Activated CD8-positive, alpha-beta memory T cell treated with anti-CD3 and anti-CD28 coated beads, Interleukin-2, amount 50 U/mL, for 24 hours (primary cell): Measurements from ENCODE around the gene TSPEAR.
"Not testable (repeated sequence)": the region's sequence is repeated elsewhere in the genome, so short reads cannot be mapped to it uniquely, and the experiment has no call there.

ENCODE experiments used
- DNase-seq: peaks from one replicate; pipeline ENCODE4 v3.0.0-alpha.2; 2020; ENCODE audit errors: extremely low read depth

The TSPEAR gene

DNA sequence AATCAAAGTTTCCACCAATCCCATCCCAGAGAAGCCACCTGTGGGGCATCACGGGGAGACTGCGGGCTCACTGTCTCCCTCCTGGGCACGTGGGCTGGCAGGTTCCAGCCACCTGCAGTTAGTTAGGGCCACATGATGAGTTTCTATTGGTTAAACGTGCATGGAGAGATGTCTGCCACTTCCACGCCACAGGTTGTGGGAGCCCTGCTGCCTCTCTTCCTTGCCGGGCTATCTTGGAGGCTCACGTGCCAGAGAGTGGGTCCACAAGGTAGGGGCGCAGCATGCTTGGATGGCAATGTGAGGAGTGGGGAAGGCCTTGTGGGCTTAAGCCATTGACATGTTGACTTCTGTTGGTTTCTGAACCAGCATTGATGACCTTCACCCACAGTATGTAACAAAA is 107.5 kb downstream of the TSPEAR start:
- DNase-seq: no peak

DNA sequence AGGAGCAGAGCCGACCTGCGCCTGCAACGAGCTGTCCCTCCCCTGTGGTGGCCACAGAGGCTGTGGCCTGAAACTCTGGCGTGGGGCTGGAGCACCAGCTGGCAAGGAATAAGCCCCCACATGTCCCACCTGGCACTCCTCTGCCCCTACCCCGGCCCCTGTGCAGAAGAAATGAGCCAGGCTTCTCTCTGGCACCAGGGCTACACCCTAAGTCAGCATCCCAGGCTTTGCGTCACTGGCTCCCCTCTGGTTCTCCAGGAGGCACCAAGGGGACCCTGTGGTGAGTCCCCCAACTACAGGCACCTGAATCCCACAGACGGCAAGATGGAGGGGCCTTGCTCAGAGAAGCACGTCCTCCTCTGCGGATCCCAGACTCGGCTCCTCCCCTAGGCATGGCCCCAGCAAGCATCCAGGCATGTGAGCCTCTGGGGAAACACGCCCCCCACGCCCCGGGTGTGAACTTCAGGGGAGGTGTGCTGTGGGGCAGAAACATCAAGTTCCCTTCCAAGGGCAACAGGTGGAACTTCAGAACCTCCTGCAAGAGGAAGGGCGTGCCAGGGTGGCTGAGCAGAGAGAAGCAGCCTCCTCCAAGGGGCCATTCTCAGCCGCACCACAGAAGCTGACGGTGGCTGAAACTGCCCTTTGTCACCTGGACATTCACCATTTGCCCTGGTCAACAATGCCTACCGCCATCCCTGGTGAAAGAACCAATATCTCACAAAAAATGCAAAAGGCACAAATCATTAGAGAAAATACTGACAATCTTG is 108.1 kb downstream of the TSPEAR start:
- no peak for DNase-seq

DNA sequence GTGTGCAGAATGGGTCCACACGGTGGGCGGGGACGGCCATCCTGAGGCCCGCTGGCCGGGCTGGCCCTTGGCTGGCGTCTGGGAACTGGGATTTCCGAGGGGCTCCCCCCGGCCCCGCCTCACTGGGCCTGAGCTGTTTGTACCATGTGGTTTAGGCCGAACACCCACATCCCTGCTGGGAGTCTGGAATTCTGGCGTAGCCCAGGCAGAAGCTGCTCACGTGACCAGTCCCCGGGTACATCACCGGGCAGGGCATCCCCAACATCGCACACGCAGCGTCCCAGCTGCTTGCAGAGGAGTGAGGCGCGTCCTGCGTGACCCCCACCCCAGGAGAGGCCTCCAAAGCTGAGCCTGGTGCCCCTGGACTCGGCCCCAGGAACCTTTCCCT is 108.9 kb downstream of the TSPEAR start:
- no peak for DNase-seq

DNA sequence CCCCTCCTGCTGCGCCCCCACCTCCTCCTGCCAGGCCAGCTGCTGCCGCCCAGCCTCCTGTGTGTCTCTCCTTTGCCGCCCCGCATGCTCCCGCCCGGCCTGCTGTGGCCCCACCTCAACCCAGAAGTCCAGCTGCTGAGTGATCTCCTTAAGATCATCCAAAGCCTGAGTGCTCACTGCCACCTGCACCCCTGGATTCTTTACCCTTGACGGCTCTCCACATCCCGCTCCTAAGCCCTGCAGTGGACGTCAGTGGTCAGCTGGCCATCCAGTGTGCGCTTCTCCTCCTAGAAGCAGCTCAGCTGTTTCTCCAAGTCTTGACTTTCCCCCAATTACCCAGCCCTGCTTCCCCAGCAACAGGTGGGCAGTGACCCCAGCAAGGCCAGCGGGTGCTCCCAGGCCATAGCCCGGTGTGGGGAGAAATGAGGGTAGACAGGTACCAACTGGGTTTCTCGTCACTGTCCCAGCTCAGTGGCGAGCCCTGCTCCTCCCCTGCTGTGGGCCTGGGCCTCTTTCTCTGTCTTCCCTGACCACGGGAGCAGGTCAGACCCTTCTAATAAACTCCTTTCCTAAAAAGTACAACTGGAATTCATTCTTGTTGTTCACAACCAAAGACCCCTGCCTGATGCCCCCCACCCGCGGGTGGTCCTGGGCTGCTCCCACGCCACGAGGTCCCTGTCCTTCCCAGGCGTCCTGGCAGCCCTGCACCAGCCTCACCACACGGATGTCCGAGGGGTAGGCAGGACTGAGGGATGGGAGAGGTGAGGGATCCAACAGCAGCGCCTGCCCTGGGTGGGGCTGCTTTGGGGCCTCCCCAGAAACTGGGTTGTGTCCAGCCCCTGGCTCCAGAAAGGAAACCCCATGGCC is 109.5 kb downstream of the TSPEAR start:
- DNase-seq: no peak

DNA sequence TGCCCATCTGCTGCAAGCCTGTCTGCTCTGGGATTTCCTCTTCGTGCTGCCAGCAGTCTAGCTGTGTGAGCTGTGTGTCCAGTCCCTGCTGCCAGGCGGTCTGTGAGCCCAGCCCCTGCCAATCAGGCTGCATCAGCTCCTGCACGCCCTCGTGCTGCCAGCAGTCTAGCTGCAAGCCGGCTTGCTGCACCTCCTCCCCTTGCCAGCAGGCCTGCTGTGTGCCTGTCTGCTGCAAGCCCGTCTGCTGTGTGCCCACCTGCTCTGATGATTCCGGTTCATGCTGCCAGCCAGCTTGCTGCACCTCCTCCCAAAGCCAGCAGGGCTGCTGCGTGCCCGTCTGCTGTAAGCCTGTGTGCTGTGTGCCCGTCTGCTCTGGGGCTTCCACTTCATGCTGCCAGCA is 110.3 kb downstream of the TSPEAR start:
- DNase-seq: not testable (repeated sequence)

- not testable (repeated sequence) for DNase-seq
Measured at GRCh38 chr21:44600118-44600978, 111.0 kb downstream of the TSPEAR start, which contains the start of gene KRTAP10-7. Gene KRTAP10-7 (plus strand): TSS chr21:44600597. CDS start chr21:44600622, 25 bp downstream.

DNA sequence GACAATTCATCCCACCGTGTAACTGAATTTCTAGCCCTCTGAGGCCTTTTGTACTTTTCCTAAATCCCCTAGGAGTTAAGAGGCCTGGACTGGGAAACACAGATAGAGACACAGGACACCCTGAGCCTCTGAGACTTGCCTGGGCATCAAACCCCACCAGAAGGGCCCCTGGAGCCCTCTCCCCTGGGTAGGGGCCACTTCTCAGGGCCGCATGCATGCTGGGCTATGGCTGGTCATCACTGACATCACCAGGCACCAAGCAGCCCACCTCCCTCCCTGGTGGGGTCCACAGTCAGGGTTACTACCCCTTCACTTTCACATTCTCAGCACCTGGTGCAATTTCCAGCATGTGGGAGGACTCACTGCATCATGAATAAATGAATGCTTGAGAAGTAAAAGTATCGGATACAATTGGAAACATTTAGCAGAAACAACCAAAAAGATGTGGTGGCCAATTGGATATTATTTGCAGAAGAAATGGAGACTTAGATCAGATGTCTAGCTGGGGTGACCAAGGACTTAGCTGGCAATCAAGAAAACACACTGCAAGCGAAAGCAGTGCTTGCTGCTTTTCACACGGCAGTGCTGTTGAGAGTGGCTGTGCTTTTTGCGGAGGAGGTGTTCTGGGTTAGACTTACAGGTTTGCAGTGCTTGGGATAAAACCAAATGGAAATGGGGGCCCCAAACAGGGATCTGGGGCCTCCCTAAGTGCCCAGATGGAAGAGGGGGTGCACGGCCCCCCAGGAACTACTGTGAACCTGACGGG is 111.9 kb downstream of the TSPEAR start:
- DNase-seq: no peak

GRCh38 chr21:44598061-44598460 is 113.3 kb downstream of the TSPEAR start:
- DNase-seq: no peak

- no peak for DNase-seq
Measured at GRCh38 chr21:44596068-44596725, 115.2 kb downstream of the TSPEAR start.

GRCh38 chr21:44595524-44595923 is 115.8 kb downstream of the TSPEAR start:
- DNase-seq: no peak

DNA sequence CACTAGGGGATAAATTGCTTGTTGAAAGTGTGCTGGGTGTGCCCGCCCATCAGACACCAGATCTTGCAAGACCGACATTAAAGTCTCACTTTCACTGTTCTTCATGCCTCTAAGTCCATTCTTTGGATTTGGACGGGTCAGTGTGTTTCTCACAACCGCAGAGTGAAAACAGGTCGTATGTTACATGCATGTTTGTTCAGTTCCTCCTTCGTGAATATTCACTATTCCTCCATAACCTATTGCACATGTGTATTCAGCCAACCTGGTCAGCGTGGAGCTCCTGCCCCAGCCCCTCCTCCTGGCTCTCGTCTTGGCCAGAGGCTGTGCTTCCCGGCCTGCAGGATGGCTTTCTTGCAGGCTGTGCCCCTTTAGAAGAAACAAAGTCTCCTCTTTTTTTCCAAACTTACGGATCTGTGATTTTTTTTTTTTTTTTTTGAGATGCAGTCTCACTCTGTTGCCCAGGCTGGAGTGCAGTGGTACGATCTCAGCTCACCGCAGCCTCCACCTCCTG is 116.9 kb downstream of the TSPEAR start:
- no peak for DNase-seq

DNA sequence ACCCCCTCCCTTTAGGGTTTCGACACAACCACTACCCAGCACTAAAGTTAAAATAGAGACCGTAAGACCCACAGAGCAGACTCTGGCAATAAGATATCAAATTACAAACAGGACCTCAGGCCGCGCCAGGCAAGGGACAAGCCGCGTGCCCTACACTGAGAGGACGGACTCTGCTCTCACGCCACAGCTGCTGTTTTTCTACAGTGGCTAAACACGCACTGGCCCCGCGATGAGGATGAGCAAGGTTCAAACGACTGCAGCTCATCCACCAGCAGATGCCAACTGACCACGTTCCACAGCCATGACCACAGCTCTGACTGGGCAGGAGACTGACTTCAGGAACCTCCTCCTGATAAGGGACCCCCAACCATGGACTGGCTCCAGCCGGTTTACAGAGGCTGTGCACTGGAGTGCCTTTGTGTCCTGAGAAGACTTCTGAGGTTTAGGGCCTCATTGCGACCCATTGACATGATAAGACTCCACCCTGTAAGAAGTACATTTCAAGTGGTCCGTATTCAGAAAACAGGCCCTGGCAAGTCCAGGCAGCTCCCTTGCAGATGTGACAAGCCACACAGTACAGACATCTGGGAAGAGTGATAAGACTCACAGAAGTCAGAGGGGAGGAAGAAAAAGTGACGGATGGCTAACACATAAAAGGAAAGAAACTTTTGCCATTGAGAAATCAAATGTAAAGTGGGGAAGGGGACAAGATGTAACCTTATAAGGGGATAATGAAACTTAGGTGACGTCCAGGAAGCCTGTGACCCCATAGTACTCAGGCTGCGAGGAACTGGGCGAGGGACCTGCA is 117.6 kb downstream of the TSPEAR start:
- DNase-seq: no peak

DNA sequence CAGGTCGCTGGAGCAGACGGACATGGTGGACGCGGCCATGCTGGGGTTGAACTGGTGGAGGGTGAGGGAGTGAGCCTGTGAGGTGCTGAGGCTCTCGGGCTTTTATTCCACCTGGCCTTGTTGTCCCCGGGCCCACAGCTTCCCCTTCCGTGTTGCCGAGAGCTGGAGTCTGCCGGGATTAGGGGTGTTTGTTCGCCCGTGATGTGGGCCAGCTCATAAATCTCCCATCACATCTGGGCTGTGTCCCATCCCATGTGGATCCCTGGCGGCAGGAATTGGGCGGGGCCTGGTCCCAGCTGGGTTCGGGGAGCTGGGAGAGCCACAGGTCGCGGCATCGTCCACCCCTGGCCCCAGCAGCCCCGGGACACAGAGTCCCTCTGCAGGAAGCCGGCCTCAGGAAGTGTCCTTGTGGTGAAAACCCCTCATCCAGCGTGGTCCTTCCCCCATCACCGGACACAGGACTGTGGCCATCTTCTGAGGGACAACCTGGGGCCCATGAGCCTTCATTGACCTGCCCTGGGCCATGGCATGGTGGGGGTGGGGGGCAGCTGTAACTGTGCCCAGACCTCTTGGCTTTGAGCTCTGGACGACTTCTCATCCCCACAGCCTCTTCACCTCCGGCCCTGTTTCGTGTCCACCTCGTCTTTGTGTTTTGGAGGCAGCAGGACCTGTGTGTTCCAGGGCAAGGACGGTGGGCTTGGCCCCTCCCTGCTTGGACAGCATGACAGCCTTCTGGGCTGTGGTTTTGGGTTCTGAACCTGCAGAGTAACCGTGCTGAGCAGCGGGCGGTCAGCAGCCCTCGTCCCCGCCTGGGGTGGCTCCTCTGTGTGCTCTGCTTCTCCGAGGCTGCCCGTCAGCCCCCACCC is 118.7 kb downstream of the TSPEAR start, which contains the start of gene KRTAP10-6:
KRTAP10-6 (minus strand) TSS at position 60 of the 866 bp plus-strand sequence; CDS start at position 39, 21 bp downstream.
- no peak for DNase-seq

GRCh38 chr21:44591801-44592130 is 119.6 kb downstream of the TSPEAR start:
- not testable (repeated sequence) for DNase-seq

GRCh38 chr21:44590897-44591800 is 120.2 kb downstream of the TSPEAR start:
- not testable (repeated sequence) for DNase-seq

DNA sequence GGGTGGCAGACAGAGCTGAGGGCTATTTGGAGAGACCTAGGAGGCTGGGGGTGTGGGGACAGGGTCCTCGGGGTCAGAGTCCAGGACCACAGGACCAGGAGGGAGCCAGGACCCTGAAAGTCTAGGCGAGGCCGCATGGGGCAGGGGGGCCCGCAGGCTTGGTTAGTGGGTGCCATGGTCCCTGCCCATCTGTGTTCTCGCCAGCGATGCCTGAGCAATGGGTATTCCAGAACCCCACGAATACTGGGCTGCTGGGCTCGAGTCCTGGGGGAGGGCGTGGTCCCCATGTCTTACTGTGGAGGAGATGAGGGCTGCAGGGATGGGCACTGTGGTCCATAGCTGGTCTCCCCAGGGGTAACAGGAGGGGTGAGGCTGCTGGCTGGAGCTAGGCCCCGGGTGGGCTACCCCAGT is 121.1 kb downstream of the TSPEAR start:
- DNase-seq: no peak

DNA sequence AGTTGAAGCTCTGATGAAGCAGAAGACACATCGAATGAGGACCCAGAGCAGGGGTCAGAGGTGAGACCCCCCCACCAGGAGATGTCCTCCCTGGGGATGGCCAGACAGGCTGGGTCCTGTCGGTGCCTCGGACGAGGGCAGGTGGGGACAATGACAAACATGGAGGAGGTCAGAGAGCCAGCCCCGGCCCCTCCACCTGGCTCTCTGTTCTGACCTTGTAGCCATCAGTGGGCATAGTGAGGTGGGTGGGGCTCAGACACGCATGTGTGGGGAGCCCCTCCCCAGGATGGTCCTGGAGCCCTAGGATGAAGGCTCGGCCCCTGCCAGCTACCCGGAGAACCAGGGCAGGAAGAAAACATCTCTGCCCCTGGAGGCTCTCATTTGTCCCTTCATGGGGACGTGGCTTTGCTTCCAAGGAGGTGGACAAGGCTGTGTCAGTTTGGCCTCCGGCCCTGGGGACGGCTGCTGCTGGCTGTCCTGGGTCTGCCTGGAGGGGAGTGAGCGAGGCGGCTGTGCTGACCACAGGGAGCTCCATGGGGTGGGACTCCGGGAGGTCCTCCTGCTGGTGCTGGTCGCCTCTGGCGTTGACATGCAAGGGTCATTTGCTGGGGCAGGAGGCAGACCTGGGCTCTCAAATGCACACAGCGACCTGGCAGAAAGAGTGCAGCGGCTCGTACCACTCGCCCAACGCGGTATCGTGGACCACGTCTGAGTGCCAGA is 121.6 kb downstream of the TSPEAR start:
- no peak for DNase-seq
